ENCODE measurements around the gene SLC4A1. TPM values are rescaled to one million over a fixed set of nuclear protein-coding genes. Genes with fewer than 3 reads are reported as not detected.

SLC4A1 gene
- total and polyA plus RNA-seq, 2 of the 13 experiments (the other 11 are each of a cell fraction or from before 2014, with no cell fraction given), result not detected

DNA sequence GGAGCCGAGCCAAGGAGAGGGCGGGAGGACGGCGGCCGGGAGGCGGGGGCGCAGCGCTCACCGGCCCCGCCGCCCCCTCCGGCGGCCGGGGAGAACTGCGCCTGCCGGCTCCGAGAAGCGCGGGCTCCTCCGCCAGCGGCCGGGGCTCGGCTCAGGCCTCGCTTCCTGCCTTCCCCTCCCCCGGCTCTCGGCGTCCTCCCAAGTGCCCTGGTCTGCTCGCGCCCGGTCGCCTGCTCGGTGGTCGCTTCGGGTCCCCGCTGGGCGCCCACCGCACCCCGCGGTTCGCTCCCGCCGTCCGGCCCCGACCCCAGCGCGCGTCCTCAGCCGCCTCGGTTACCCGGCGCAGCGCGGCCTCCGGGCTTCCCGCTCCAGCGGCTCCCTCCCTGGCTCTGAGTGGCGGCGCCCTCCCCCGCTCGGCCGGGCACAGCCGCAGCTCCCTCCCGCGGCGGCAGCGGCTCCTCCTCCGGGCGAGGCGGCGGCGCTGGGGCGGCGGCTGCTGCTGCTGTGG, 48.8 kb downstream of the SLC4A1 start:
- POLR2A ChIA-PET, result interaction anchor here (0.6 to 3.9 kb wide), 6 partner anchors 9 to 144 kb away, joined by 3 to 25 read pairs (median 5); partner anchors contain the start of genes ATXN7L3, FAM171A2, SLC25A39 and TMUB2
- peaks cover 34% of the 10 kb centered on the region for H3K4me1 ChIP-seq (ENCODE audit: insufficient read depth, low read length)
- no TSS peak for BruUV-seq (replicated peaks)
- no peak overlapping the region for H2AFZ ChIP-seq (ENCODE audit: low read length)
- H3K36me3 ChIP-seq (replicated peaks in 1 of 2; ENCODE audit: control insufficient read depth in 1 of 2, insufficient read depth in 2 of 2, low read length in 2 of 2), result peaks cover 20 to 29% of the 10 kb centered on the region in 2 experiments
- no peaks in the 10 kb centered on the region; the same call in 1 of the 2 replicates for H4K20me1 ChIP-seq (ENCODE audit: insufficient read depth, low read length)
- H3K27ac ChIP-seq (ENCODE audit: extremely low read length, insufficient read depth, low read length), result peak overlapping the region; percentile 89
- peak overlapping the region; percentile 88 to 99 (median 98); a peak in 5 of 6 replicates for H3K4me3 ChIP-seq (replicated peaks in 1 of 3; ENCODE audit: insufficient read depth in 1 of 3, low read depth in 2 of 3, low read length in 3 of 3)
- CTCF ChIA-PET (ENCODE audit: low intra/inter-chr PET ratio, low total read pairs), result interaction anchor here (2.3 kb wide), 1 partner anchor 16 kb away, joined by 13 read pairs; no protein-coding TSS in a partner anchor
- ATAC-seq, result peak; percentile 15
- in situ Hi-C loops (cut with HindIII; ENCODE audit: extremely low pct_ligation_motif_present, low pct_unique_long_range_greater_than_20kb) (no loop called here), intact Hi-C loops (cut with micrococcal nuclease; ENCODE audit: unreplicated experiment) (loop anchor here (2.0 kb wide), 2 partner anchors 16 to 106 kb away; partner anchors contain the start of gene SLC25A39)
- FAIRE-seq, result no peak
- H3K27me3 ChIP-seq (ENCODE audit: control insufficient read depth in 1 of 2, insufficient read depth in 2 of 2, low read length in 2 of 2), result no peaks in the 10 kb centered on the region; a peak in 1 of 5 replicates
- H3K79me2 ChIP-seq (ENCODE audit: insufficient read depth, low read length), result peaks cover 28% of the 10 kb centered on the region
- H3K4me2 ChIP-seq (ENCODE audit: low read depth, low read length), result peak overlapping the region; percentile 52
- no peaks in the 10 kb centered on the region for H3K9me3 ChIP-seq (ENCODE audit: low read length)
- peak overlapping the region; percentile 94 for H3K9ac ChIP-seq (ENCODE audit: insufficient read depth, low read depth, low read length)
- under 1% methylated on average over 26 of the region's 73 CpGs for WGBS (ENCODE audit: low lambda C conversion rate)
- DNase-seq (ENCODE audit: low spot score), result peak; percentile 48
- TF ChIP-seq POLR2A (IDR thresholded peaks at IDR 0.05; ENCODE audit: insufficient read depth in 1 of 2, low read depth in 2 of 2, low read length in 2 of 2), result peak in 1 of 2 experiments; percentile 49; a peak in 2 of 4 replicates
- no peak for TF ChIP-seq FOSL1 (CRISPR knock-in tag; IDR thresholded peaks at IDR 0.05; ENCODE audit: borderline replicate concordance)
- TF ChIP-seq PHF5A (CRISPR knock-in tag; IDR thresholded peaks at IDR 0.05; ENCODE audit: low read depth, unreplicated experiment), result no peak
- no peak for TF ChIP-seq ISL2 (CRISPR knock-in tag; IDR thresholded peaks at IDR 0.05)
- TF ChIP-seq MYC (CRISPR knock-in tag; IDR thresholded peaks at IDR 0.05; ENCODE audit: borderline replicate concordance), result no peak
- 0 out of 2 replicates have a peak, but pooled peaks have one; percentile 49 for TF ChIP-seq ZNF616 (CRISPR knock-in tag; IDR thresholded peaks at IDR 0.05; ENCODE audit: low read depth)
- TF ChIP-seq RBFOX2 (IDR thresholded peaks at IDR 0.05; ENCODE audit: low read depth, low read length), result peak; percentile 81; the same call in 1 of the 2 replicates
- no peak for TF ChIP-seq XRCC5 (optimal IDR thresholded peaks at IDR 0.05; ENCODE audit: low read length)
- TF ChIP-seq ZNF580 (CRISPR knock-in tag; IDR thresholded peaks at IDR 0.05; ENCODE audit: borderline replicate concordance, low read depth), result 0 out of 2 replicates have a peak, but pooled peaks have one; percentile 26
- TF ChIP-seq MYPOP (CRISPR knock-in tag; IDR thresholded peaks at IDR 0.05), result 0 out of 2 replicates have a peak, but pooled peaks have one; percentile 8
- no peak for TF ChIP-seq NFATC3 (CRISPR knock-in tag; IDR thresholded peaks at IDR 0.05)
- TF ChIP-seq, protein P1, sequence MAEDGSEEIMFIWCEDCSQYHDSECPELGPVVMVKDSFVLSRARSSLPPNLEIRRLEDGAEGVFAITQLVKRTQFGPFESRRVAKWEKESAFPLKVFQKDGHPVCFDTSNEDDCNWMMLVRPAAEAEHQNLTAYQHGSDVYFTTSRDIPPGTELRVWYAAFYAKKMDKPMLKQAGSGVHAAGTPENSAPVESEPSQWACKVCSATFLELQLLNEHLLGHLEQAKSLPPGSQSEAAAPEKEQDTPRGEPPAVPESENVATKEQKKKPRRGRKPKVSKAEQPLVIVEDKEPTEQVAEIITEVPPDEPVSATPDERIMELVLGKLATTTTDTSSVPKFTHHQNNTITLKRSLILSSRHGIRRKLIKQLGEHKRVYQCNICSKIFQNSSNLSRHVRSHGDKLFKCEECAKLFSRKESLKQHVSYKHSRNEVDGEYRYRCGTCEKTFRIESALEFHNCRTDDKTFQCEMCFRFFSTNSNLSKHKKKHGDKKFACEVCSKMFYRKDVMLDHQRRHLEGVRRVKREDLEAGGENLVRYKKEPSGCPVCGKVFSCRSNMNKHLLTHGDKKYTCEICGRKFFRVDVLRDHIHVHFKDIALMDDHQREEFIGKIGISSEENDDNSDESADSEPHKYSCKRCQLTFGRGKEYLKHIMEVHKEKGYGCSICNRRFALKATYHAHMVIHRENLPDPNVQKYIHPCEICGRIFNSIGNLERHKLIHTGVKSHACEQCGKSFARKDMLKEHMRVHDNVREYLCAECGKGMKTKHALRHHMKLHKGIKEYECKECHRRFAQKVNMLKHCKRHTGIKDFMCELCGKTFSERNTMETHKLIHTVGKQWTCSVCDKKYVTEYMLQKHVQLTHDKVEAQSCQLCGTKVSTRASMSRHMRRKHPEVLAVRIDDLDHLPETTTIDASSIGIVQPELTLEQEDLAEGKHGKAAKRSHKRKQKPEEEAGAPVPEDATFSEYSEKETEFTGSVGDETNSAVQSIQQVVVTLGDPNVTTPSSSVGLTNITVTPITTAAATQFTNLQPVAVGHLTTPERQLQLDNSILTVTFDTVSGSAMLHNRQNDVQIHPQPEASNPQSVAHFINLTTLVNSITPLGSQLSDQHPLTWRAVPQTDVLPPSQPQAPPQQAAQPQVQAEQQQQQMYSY (CRISPR knock-in tag; IDR thresholded peaks at IDR 0.05), result no peak; the same call in 1 of the 2 replicates
- TF ChIP-seq CBX2 (IDR thresholded peaks at IDR 0.05; ENCODE audit: low read depth, low read length), result no peak
- no peak for TF ChIP-seq CBX2 (CRISPR knock-in tag; IDR thresholded peaks at IDR 0.05; ENCODE audit: low read depth)
- no peak for TF ChIP-seq REPIN1 (CRISPR knock-in tag; IDR thresholded peaks at IDR 0.05; ENCODE audit: borderline replicate concordance, low read depth)
- TF ChIP-seq ASH2L (IDR thresholded peaks at IDR 0.05; ENCODE audit: insufficient read length, low read depth, low read length), result no peak
- TF ChIP-seq, protein P2, sequence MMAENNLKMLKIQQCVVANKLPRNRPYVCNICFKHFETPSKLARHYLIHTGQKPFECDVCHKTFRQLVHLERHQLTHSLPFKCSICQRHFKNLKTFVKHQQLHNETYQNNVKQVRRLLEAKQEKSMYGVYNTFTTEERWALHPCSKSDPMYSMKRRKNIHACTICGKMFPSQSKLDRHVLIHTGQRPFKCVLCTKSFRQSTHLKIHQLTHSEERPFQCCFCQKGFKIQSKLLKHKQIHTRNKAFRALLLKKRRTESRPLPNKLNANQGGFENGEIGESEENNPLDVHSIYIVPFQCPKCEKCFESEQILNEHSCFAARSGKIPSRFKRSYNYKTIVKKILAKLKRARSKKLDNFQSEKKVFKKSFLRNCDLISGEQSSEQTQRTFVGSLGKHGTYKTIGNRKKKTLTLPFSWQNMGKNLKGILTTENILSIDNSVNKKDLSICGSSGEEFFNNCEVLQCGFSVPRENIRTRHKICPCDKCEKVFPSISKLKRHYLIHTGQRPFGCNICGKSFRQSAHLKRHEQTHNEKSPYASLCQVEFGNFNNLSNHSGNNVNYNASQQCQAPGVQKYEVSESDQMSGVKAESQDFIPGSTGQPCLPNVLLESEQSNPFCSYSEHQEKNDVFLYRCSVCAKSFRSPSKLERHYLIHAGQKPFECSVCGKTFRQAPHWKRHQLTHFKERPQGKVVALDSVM (CRISPR knock-in tag; IDR thresholded peaks at IDR 0.05), result no peak; the same call in 1 of the 2 replicates
- TF ChIP-seq RCOR2 (CRISPR knock-in tag; IDR thresholded peaks at IDR 0.05), result no peak
